Tibial nerve (tissue), 4 donors: ENCODE data around the gene MLLT10.

ENCODE experiments used
- EP300 ChIP-seq, 2 donors: sonication (generic); formaldehyde crosslinking; IDR thresholded peaks; one replicate each; pipeline ENCODE4 v1.6.1; 2017; ENCODE audit warnings: antibody characterized with exemption in 2 of 2, mild to moderate bottlenecking in 1 of 2
- POLR2A ChIP-seq, 2 donors: fragments of 450-650 bp; IDR thresholded peaks; one replicate each; pipeline ENCODE4 v1.6.1; 2017; ENCODE audit warnings: antibody characterized with exemption in 2 of 2, mild to moderate bottlenecking in 2 of 2, moderate library complexity in 2 of 2
- TF ChIP-seq, protein P1 (sequence below), 5 experiments: fragments of 200-600 bp in 3 of 5; fragments of 450-650 bp in 2 of 5; sonication (generic) in 3 of 5; IDR thresholded peaks; one replicate each; pipeline ENCODE4 v1.5.1; 2016 to 2019; ENCODE audit warnings: antibody characterized with exemption in 5 of 5, mild to moderate bottlenecking in 3 of 5, moderate library complexity in 2 of 5

DNA sequence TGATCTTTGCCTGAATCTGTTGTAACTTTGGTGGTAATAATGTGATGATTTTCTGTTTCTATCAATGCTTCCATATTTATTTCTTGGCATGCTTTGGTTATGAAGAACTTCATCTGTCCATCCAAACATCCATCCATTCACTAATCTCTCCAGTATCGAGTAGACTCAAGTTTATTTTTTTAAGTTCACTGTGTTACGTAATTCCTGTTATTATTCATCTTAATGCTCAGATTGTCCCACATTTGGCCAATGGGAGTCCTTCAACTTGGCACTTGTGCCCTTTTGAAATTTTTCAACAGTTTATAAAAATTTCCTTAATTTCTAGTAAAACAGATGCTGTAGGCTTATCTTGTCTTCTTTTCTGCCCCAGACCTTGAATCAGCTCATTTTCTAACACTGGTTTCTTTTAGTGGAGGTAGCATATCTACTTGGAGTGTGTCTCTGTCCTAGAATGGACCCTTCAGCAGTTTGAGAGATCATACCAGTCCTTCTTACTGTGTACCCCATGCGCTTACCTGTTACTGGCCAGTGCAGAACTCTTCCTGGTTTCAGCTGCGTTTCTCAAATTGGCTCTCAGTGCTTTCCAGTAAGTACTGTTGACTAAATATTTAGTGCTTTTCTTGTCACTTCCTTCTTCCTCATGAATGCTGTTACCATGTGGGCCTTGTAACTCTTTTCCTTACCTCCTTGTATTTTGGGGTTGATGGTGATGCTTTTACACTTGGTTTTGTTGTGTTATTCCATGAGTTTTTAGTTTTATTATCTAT, 100.8 kb downstream of the MLLT10 start:
- TF ChIP-seq, protein P1, sequence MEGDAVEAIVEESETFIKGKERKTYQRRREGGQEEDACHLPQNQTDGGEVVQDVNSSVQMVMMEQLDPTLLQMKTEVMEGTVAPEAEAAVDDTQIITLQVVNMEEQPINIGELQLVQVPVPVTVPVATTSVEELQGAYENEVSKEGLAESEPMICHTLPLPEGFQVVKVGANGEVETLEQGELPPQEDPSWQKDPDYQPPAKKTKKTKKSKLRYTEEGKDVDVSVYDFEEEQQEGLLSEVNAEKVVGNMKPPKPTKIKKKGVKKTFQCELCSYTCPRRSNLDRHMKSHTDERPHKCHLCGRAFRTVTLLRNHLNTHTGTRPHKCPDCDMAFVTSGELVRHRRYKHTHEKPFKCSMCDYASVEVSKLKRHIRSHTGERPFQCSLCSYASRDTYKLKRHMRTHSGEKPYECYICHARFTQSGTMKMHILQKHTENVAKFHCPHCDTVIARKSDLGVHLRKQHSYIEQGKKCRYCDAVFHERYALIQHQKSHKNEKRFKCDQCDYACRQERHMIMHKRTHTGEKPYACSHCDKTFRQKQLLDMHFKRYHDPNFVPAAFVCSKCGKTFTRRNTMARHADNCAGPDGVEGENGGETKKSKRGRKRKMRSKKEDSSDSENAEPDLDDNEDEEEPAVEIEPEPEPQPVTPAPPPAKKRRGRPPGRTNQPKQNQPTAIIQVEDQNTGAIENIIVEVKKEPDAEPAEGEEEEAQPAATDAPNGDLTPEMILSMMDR (IDR thresholded peaks at IDR 0.05), result no peak
- TF ChIP-seq EP300 (IDR thresholded peaks at IDR 0.05) (no peak), POLR2A (IDR thresholded peaks at IDR 0.05) (no peak)
